Measurements from ENCODE around the gene RDH5. TPM values are rescaled to one million over a fixed set of nuclear protein-coding genes. Genes with fewer than 3 reads are reported as not detected.

Gene RDH5
- polyA plus RNA-seq, 1 of the 3 experiments (the other 2 are of a cell fraction): 5.2 TPM

- Histone ChIP-seq H3K27me3 (ENCODE audit: insufficient read depth) (no peaks in the 10 kb centered on the region), H3K36me3 (replicated peaks in 1 of 2; ENCODE audit: control insufficient read depth in 1 of 2, insufficient read depth in 2 of 2, low read length in 1 of 2) (peaks cover 18 to 36% of the 10 kb centered on the region in 2 experiments), H3K4me1 (ENCODE audit: control insufficient read depth in 1 of 2, insufficient read depth in 2 of 2, low read depth in 1 of 2, low read length in 1 of 2) (peaks cover 5 to 23% of the 10 kb centered on the region in 2 experiments; a peak in 3 of 4 replicates), H3K27ac (ENCODE audit: low read depth in 2 of 2, low read length in 1 of 2) (no peak overlapping the region), H3K4me3 (ENCODE audit: low read depth in 2 of 2, low read length in 1 of 2) (no peak overlapping the region), H4K20me1 (ENCODE audit: insufficient read depth) (no peaks in the 10 kb centered on the region), H3K9me2 (no peaks in the 10 kb centered on the region), H2AFZ (ENCODE audit: low read depth) (no peak overlapping the region), H3K4me2 (no peak overlapping the region), H3K79me2 (ENCODE audit: insufficient read depth) (no peaks in the 10 kb centered on the region), H3F3A (replicated peaks; ENCODE audit: insufficient read depth) (peaks cover 13% of the 10 kb centered on the region), H3K9me3 (no peaks in the 10 kb centered on the region), H3K9ac (no peak overlapping the region)
- WGBS (ENCODE audit: low lambda C conversion rate): 91% methylated on average over 18 of the region's 18 CpGs
- CTCF ChIA-PET: interaction anchor here (1.1 to 3.9 kb wide), 7 partner anchors 10 to 920 kb away, joined by 3 to 23 read pairs (median 3); no protein-coding TSS in a partner anchor
- POLR2A ChIA-PET: interaction anchor here (0.9 kb wide), 1 partner anchor 19 kb away, joined by 3 read pairs; the partner anchor contains the start of gene CD63
- DNase-seq: no peak
- TF ChIP-seq NFIC (IDR thresholded peaks at IDR 0.05; ENCODE audit: borderline replicate concordance): no peak
- no peak for TF ChIP-seq USF1 (IDR thresholded peaks at IDR 0.05; ENCODE audit: borderline replicate concordance, low read depth)
- no peak for TF ChIP-seq EP300 (IDR thresholded peaks at IDR 0.05; ENCODE audit: borderline replicate concordance in 1 of 2, low read depth in 1 of 2, low read length in 1 of 2)
- TF ChIP-seq FOXM1 (IDR thresholded peaks at IDR 0.05; ENCODE audit: low read depth): no peak
Observed at GRCh38 chr12:55748230-55748993, 28.2 kb downstream of the RDH5 start.

- TF ChIP-seq TAF1 (IDR thresholded peaks at IDR 0.05; ENCODE audit: borderline replicate concordance, low read depth, low read length) (no peak), USF2 (IDR thresholded peaks at IDR 0.05; ENCODE audit: borderline replicate concordance, low read depth, low read length) (no peak), EZH2phosphoT487 (IDR thresholded peaks at IDR 0.05; ENCODE audit: borderline replicate concordance, low read depth) (no peak), POLR2AphosphoS5 (IDR thresholded peaks at IDR 0.05; ENCODE audit: low read depth, low read length) (no peak), CTCF (IDR thresholded peaks at IDR 0.05) (no peak), RCOR1 (IDR thresholded peaks at IDR 0.05; ENCODE audit: low read length) (no peak), TEAD4 (IDR thresholded peaks at IDR 0.05; ENCODE audit: borderline replicate concordance, insufficient read depth) (no peak), NRF1 (IDR thresholded peaks at IDR 0.05; ENCODE audit: low read depth, low read length) (no peak), GATA2 (CRISPR knock-in tag; IDR thresholded peaks at IDR 0.05) (no peak), SIN3A (IDR thresholded peaks at IDR 0.05; ENCODE audit: borderline replicate concordance, low read depth, low read length) (no peak), CHD2 (IDR thresholded peaks at IDR 0.05; ENCODE audit: low read length, partially characterized antibody) (no peak)
- Histone ChIP-seq H3K4me3 (ENCODE audit: low read depth in 2 of 2, low read length in 1 of 2) (no peak overlapping the region), H3K36me3 (replicated peaks in 1 of 2; ENCODE audit: control insufficient read depth in 1 of 2, insufficient read depth in 2 of 2, low read length in 1 of 2) (peaks cover 69 to 75% of the 10 kb centered on the region in 2 experiments), H3K79me2 (ENCODE audit: insufficient read depth) (no peaks in the 10 kb centered on the region), H3K27ac (ENCODE audit: low read depth in 2 of 2, low read length in 1 of 2) (no peak overlapping the region), H3K4me1 (ENCODE audit: control insufficient read depth in 1 of 2, insufficient read depth in 2 of 2, low read depth in 1 of 2, low read length in 1 of 2) (no peaks in the 10 kb centered on the region), H3K4me2 (no peak overlapping the region), H4K20me1 (ENCODE audit: insufficient read depth) (no peaks in the 10 kb centered on the region), H3K9me2 (no peaks in the 10 kb centered on the region), H2AFZ (ENCODE audit: low read depth) (no peak overlapping the region), H3K27me3 (ENCODE audit: insufficient read depth) (no peaks in the 10 kb centered on the region), H3F3A (replicated peaks; ENCODE audit: insufficient read depth) (peaks cover 26% of the 10 kb centered on the region), H3K9me3 (no peaks in the 10 kb centered on the region), H3K9ac (no peak overlapping the region)
- DNase-seq: no peak
- POLR2A ChIA-PET: interaction anchor here (1.9 kb wide), 1 partner anchor 12 kb away, joined by 6 read pairs; no protein-coding TSS in a partner anchor
- CTCF ChIA-PET: interaction anchor here (2.4 to 2.7 kb wide), 2 partner anchors 16 to 42 kb away, joined by 11 to 14 read pairs; no protein-coding TSS in a partner anchor
- 89% methylated on average over 2 of the region's 2 CpGs for WGBS (ENCODE audit: low lambda C conversion rate)
Observed at GRCh38 chr12:55755246-55755645, 35.1 kb downstream of the RDH5 start.
